Memory B cell (primary cell): ENCODE measurements around the gene ULK4.

Experiments
- ATAC-seq: fragments of 150-1000 bp; cut with Tn5 transposase; 2 replicates; pipeline ENCODE4 v1.10.0; 2021; ENCODE audit warnings: low read depth, mild to moderate bottlenecking, moderate library complexity
- DNase-seq, 2 donors: peaks; one replicate each; pipeline ENCODE4 v3.0.0; 2022; ENCODE audit warnings: low spot score in 2 of 2
- H3K27ac Mint-ChIP-seq: one replicate; pipeline ENCODE4 v1.8.0; 2022; ENCODE audit warnings: mild to moderate bottlenecking, moderate library complexity, mixed read lengths
- H3K27me3 Mint-ChIP-seq: one replicate; pipeline ENCODE4 v1.8.0; 2022; ENCODE audit warnings: mixed read lengths
- H3K36me3 Mint-ChIP-seq: one replicate; pipeline ENCODE4 v1.8.0; 2022; ENCODE audit warnings: mild to moderate bottlenecking, mixed read lengths
- H3K4me1 Mint-ChIP-seq: one replicate; pipeline ENCODE4 v1.8.0; 2022; ENCODE audit warnings: mixed read lengths
- H3K4me3 Mint-ChIP-seq: one replicate; pipeline ENCODE4 v1.8.0; 2022; ENCODE audit warnings: mild to moderate bottlenecking, moderate library complexity, mixed read lengths
- H3K9me3 Mint-ChIP-seq: one replicate; pipeline ENCODE4 v1.8.0; 2022; ENCODE audit warnings: mixed read lengths

The ULK4 gene

DNA sequence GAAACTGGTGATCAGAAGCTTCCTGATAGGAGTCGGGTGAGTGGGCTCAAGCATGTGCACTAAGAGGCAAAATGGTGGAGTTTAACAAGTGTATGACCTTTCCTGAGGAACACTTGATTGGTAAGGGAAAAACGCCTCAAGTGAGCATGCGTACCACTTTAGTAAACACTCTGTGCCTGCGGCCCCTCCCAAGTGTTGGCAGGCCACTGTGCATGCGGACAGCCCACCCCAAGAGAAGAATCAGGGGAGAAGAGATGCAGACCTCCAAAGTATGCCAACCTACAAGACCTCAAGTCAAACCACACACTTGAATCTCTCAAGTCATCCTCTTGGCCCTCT, 640.3 kb downstream of the ULK4 start:
- Mint-ChIP-seq H3K27ac (no peak overlapping the region), H3K4me1 (no peaks in the 10 kb centered on the region)
- ATAC-seq, result no peak

DNA sequence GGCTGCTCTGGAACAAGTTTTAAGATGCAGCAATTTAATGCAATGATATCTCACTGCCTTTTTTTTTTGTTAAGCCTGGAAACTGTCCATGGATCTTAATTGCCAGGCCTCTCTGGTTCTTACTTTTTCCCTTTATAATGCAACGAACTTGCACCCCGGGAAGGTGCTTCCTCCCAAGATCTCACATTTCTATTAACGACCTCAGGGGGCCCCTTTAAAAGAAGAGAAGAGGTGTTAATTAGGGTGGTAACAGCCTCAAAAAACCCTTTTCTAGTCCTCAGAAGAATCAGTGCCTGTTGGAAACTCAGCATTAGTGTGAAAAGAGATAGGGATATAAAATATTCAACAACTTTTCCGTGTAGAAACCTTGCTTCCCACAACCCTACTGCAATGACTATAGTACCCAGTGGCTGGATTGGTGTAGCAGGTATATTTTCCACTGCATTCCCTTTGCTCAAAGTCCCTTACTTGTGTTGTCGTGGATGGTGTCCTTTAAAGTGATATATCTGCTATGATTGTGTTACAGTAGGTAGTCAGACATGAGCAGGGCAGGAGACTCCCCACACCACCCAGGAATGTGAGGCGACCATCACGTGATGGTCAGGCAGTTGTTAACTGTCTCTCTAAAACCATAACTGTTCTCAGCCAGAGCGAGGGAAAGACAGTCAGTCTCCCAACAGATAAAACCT, 640.8 kb downstream of the ULK4 start:
- no peak overlapping the region for H3K27ac Mint-ChIP-seq
- no peak overlapping the region for H3K4me3 Mint-ChIP-seq
- no peaks in the 10 kb centered on the region for H3K4me1 Mint-ChIP-seq
- ATAC-seq (no peak), DNase-seq (no peak)
- no peaks in the 10 kb centered on the region for H3K9me3 Mint-ChIP-seq
- peaks cover 7% of the 10 kb centered on the region for H3K36me3 Mint-ChIP-seq
- no peaks in the 10 kb centered on the region for H3K27me3 Mint-ChIP-seq

More for the DNA sequence above, 640.3 kb downstream of the ULK4 start:
- no peak for DNase-seq
- no peak overlapping the region for H3K4me3 Mint-ChIP-seq
- H3K27me3 Mint-ChIP-seq, result no peaks in the 10 kb centered on the region
- peaks cover 7% of the 10 kb centered on the region for H3K36me3 Mint-ChIP-seq
- no peaks in the 10 kb centered on the region for H3K9me3 Mint-ChIP-seq

DNA sequence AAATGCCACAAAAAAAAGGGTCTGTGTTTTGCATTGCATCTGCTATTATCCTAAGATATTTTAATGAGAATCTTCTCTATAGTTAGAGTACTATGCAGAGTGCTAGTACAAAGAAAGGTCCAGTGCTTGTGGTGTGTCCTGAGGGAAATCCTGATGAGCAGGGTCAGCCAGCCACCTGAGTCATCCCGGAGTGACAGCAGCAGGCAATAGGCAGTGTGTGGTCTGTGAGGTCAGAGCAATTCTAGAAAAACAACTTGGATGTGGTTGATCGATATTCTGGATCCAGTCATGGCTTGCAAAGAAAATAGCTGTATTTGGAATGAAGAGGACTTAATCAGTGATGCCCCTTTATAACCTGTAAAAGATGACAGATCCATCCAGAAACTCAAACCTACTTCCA, 643.4 kb downstream of the ULK4 start:
- peaks cover 5% of the 10 kb centered on the region for H3K36me3 Mint-ChIP-seq
- no peaks in the 10 kb centered on the region for H3K4me1 Mint-ChIP-seq
- ATAC-seq (no peak), DNase-seq (no peak)
- H3K4me3 Mint-ChIP-seq, result no peak overlapping the region
- no peaks in the 10 kb centered on the region for H3K27me3 Mint-ChIP-seq
- H3K9me3 Mint-ChIP-seq, result no peaks in the 10 kb centered on the region
- no peak overlapping the region for H3K27ac Mint-ChIP-seq

DNA sequence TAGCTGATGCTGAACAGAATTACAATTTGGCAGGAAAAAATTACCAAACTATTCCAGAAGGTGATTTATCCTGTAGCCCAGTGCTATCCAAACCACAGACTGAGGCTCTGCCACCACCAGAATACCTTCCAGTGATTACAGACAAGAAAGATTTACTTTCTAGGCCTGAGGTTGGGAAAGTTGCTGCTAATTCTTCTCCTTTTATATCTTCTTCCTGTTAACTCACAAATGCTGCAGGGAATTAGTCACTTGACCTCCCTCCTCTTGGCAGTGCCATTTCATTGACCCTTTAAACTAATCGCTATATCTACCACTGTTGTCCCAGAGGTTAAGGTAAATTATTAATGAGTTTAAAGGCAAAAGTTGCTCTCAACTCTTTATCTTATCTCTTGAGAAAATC, 644.2 kb downstream of the ULK4 start:
- no peaks in the 10 kb centered on the region for H3K9me3 Mint-ChIP-seq
- H3K4me1 Mint-ChIP-seq, result no peaks in the 10 kb centered on the region
- no peaks in the 10 kb centered on the region for H3K27me3 Mint-ChIP-seq
- H3K36me3 Mint-ChIP-seq, result peaks cover 5% of the 10 kb centered on the region
- no peak overlapping the region for H3K4me3 Mint-ChIP-seq
- ATAC-seq (no peak), DNase-seq (no peak)
- no peak overlapping the region for H3K27ac Mint-ChIP-seq

DNA sequence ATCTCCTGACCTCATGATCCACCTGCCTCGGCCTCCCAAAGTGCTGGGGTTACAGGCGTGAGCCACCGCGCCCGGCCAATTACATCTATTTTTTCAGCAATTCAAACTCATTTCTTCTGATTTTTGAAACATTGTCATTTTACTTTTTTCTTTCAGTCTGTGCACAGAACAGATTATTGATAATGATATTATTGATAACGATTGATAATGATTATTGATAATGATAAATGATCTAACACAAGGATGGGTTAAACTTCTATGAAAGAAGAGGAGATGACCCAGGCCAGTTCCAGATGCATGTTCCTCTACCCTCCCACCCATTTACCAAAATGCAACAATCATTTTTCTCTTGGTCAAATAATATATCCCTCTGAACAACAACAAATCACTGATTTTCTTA, 644.6 kb downstream of the ULK4 start:
- Mint-ChIP-seq H3K27ac (no peak overlapping the region), H3K27me3 (no peaks in the 10 kb centered on the region), H3K9me3 (no peaks in the 10 kb centered on the region), H3K4me1 (no peaks in the 10 kb centered on the region), H3K36me3 (peaks cover 5% of the 10 kb centered on the region), H3K4me3 (no peak overlapping the region)
- DNase-seq (no peak), ATAC-seq (no peak)

DNA sequence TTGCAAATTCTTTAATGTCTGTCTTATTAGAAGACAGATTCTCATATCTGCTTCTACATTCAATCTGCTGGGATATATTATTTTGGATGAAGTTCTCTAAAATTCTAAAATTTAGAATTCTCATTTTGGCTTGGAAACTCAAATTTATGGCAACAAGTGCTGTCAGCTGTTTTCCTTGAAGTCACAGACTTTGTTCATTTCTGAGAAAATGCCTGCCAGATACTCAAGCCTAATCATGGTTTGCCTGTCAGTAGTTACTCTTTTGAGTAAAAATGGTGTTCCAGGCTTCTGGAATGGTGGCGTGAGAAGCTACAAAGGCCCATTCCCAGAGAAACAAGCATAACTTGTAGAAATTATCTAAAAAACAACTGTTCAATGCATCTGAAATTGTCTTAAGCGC, 646.8 kb downstream of the ULK4 start:
- no peak overlapping the region for H3K27ac Mint-ChIP-seq
- peaks cover 4% of the 10 kb centered on the region for H3K36me3 Mint-ChIP-seq
- no peak for ATAC-seq
- H3K4me3 Mint-ChIP-seq, result no peak overlapping the region
- H3K27me3 Mint-ChIP-seq, result no peaks in the 10 kb centered on the region
- no peak for DNase-seq
- no peaks in the 10 kb centered on the region for H3K9me3 Mint-ChIP-seq
- no peaks in the 10 kb centered on the region for H3K4me1 Mint-ChIP-seq

DNA sequence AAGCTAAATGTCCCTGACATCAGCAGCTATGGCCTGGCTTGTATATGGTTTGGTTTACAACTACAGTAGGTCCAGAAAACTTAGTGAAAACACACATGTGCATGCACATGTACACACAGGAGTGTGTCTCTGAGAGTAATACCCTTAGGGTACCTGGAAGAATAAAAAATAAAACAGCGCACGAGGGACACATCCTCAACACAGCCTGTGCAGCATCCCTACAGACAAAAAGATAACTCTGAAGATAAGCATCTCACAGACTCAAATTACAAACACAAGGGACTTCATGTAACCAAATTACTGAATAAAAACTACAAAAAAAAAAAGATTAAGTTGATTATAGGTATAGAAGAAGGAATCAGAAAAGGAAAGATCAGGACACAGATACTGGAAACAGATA, 653.8 kb downstream of the ULK4 start:
- no peak overlapping the region for H3K27ac Mint-ChIP-seq
- H3K4me3 Mint-ChIP-seq, result no peak overlapping the region
- no peak for ATAC-seq
- DNase-seq, result no peak
- no peaks in the 10 kb centered on the region for H3K4me1 Mint-ChIP-seq
- no peaks in the 10 kb centered on the region for H3K9me3 Mint-ChIP-seq
- H3K36me3 Mint-ChIP-seq, result no peaks in the 10 kb centered on the region
- no peaks in the 10 kb centered on the region for H3K27me3 Mint-ChIP-seq

DNA sequence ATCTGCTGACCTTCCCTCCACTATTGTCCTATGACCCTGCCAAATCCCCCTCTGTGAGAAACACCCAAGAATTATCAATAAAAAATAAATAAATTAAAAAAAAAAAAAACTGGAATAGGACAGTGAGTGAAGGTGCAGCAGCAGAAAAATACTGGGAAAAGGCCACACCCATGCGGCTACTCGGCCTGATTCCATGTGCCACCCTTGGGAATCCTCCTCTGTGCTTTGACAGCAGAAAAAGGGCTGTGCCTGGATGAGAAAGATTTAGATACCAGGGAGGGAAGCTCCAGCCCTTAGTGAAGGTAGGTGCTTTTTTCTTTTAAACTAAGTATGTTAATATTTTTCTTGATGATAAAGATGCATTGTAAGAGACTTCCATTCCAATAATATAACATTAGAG, 654.8 kb downstream of the ULK4 start:
- H3K9me3 Mint-ChIP-seq, result no peaks in the 10 kb centered on the region
- ATAC-seq, result no peak

DNA sequence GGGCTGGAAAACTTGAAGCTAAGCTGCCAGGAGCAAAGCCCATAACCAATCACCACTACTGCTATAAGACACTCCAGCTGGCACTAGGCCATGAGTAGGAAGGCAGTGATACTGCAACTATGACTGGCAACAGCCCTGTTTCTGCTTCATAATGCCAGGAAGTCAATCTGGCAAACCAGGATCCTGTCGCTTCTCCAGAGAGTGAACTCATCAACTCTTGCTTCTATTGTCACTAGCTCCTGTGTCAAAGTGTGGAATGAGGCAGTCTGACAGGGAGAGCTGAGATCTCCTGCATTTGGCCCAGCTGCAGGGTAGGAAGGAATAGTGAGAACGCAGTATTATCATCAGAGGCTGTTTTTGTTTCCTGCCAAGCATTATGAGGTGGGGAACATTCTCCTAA, 657.3 kb downstream of the ULK4 start:
- ATAC-seq (no peak), DNase-seq (no peak)
- Mint-ChIP-seq H3K27me3 (no peaks in the 10 kb centered on the region), H3K36me3 (no peaks in the 10 kb centered on the region), H3K4me3 (no peak overlapping the region), H3K9me3 (no peaks in the 10 kb centered on the region), H3K4me1 (no peaks in the 10 kb centered on the region), H3K27ac (no peak overlapping the region)

More for the DNA sequence above, 654.8 kb downstream of the ULK4 start:
- Mint-ChIP-seq H3K27ac (no peak overlapping the region), H3K4me1 (no peaks in the 10 kb centered on the region), H3K27me3 (no peaks in the 10 kb centered on the region), H3K36me3 (no peaks in the 10 kb centered on the region), H3K4me3 (no peak overlapping the region)
- no peak for DNase-seq

DNA sequence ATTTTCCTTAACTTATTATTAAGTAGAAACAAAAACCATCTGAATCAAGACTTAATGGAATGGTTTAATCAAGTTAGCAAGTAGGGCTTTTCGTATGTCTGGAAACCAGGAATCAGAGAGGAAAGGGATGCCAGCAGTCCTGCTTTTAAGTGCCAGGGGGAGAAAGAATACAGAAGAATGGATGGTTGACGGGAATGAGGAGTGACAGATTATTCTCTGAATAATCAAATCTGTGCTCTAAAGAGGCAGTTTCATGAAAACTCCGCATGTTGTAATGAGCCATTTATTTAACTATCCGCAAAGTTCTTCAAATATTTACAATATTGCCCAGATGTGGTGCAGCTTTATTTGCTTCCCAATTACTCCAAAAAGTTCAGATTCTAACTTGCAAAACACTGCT, 659.6 kb downstream of the ULK4 start:
- ATAC-seq (no peak), DNase-seq (no peak)
- H3K9me3 Mint-ChIP-seq, result no peaks in the 10 kb centered on the region
- no peak overlapping the region for H3K27ac Mint-ChIP-seq
- H3K36me3 Mint-ChIP-seq, result no peaks in the 10 kb centered on the region
- no peak overlapping the region for H3K4me3 Mint-ChIP-seq
- no peaks in the 10 kb centered on the region for H3K4me1 Mint-ChIP-seq
- no peaks in the 10 kb centered on the region for H3K27me3 Mint-ChIP-seq

DNA sequence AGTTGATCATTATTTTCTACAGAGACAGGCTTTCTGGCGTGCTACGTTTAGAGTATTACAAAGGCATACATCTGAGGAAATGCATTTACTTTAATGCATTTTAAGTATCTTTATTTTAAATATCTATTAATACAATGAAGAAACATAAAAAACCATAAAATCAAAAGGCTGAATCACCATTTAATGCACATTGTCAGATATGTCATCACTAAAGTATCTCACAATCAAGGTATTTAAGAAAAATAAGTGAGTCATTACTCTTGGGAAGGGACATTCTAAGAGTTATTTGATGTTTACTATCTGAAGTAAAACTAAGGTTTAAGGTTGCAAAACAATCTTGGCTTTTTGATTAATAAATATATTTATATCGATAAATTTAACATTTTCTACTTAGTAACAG, 660.4 kb downstream of the ULK4 start:
- Mint-ChIP-seq H3K27me3 (no peaks in the 10 kb centered on the region), H3K27ac (no peak overlapping the region), H3K4me3 (no peak overlapping the region), H3K4me1 (no peaks in the 10 kb centered on the region), H3K9me3 (no peaks in the 10 kb centered on the region), H3K36me3 (no peaks in the 10 kb centered on the region)
- no peak for ATAC-seq
- no peak for DNase-seq

DNA sequence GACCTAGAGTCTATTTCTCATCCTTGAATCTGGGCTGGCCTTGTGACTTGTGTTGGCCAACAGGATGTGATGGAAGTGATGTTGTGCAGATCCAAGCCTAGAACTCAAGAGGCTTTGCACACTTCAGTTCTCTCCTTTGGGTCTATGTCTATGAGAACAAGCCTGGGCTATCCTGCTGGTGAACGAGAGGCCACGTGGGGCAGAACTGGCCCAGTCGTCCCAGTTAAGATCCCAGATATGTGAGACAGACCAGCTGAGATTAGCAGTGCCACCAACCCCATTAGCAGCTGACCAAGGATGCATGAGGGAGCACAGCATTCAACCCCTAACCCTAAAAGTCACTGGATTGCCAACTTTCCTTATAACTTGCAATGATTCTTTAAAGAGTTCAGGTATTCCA, 662.9 kb downstream of the ULK4 start:
- ATAC-seq (no peak), DNase-seq (no peak)
- H3K4me1 Mint-ChIP-seq, result no peaks in the 10 kb centered on the region

DNA sequence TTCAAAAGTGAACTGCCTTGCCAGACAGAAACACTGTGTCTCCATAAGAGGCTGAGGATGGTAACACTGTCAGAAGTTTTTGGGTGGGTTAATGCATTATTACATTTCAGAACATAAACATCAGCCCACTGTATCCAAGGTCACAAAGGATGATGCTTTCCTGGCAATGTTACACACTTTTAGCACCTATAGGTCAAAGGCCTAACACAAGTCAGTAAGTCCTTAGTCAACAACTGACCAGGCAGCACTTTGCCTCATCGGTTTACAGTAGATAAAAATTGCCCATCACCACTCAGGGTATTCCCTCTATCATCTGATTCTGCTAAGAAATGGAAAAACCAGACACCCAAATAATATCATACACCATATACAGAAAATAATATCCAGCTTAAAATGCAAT, 664.2 kb downstream of the ULK4 start:
- Mint-ChIP-seq H3K27me3 (no peaks in the 10 kb centered on the region), H3K36me3 (peaks cover 3% of the 10 kb centered on the region), H3K4me3 (no peak overlapping the region), H3K9me3 (no peaks in the 10 kb centered on the region), H3K4me1 (no peaks in the 10 kb centered on the region), H3K27ac (no peak overlapping the region)
- no peak for DNase-seq
- ATAC-seq, result no peak

More for the DNA sequence above, 662.9 kb downstream of the ULK4 start:
- Mint-ChIP-seq H3K27me3 (no peaks in the 10 kb centered on the region), H3K36me3 (no peaks in the 10 kb centered on the region), H3K4me3 (no peak overlapping the region), H3K27ac (no peak overlapping the region), H3K9me3 (no peaks in the 10 kb centered on the region)

DNA sequence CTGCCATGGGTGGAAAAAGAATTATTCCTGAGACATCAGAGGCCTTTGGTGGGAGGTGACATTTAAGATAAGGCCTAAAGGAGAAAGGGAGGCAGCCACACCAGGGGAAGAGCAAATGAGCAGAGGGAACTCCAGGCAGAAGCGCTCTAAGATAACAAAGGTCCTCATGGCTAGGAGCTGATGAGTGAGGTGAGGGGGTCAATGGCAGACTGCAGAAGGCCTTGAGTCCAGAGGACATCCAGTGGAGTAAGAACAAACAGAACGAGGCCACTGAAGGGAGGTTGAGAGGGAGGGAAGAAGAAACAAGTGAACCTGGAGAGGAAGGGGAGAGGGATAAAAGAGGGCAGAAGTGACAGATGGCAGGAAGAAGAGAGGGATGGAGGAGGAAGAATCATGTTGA, 665.3 kb downstream of the ULK4 start:
- ATAC-seq, result no peak
- Mint-ChIP-seq H3K27me3 (no peaks in the 10 kb centered on the region), H3K4me1 (no peaks in the 10 kb centered on the region), H3K9me3 (no peaks in the 10 kb centered on the region), H3K27ac (no peak overlapping the region), H3K4me3 (no peak overlapping the region), H3K36me3 (peaks cover 3% of the 10 kb centered on the region)
- no peak for DNase-seq

DNA sequence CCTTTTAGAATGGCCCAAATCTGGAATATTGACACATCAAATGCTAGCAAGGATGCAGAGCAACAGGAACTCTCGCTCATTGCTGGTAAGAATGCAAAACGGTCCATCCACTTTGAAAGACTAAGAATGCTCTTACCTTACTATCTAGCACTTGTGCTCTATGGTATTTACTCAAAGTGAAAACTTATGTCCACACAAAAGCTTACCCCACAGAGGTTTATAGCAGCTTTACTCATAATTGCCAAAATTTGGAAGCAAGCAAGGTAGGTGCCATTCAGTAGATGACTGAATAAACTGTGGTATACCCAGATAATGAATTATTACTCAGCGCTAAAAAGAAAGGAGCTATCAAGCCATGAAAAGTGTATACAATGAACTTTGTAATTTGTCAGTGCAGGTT, 666.2 kb downstream of the ULK4 start:
- Mint-ChIP-seq H3K4me1 (no peaks in the 10 kb centered on the region), H3K27me3 (no peaks in the 10 kb centered on the region), H3K9me3 (no peaks in the 10 kb centered on the region), H3K36me3 (peaks cover 7% of the 10 kb centered on the region), H3K4me3 (no peak overlapping the region), H3K27ac (no peak overlapping the region)
- DNase-seq (no peak), ATAC-seq (no peak)
